RWPE1 (cell line): ENCODE measurements around the gene TTYH2.

Experiments
- CTCF ChIA-PET: fragments of 350-600 bp; sonication (Branson Sonifier 250); formaldehyde crosslinking; extraction: SDS; loops from one replicate; lab custom pipeline; 2021; lab: Yijun Ruan, JAX
- POLR2A ChIA-PET: fragments of 400-600 bp; formaldehyde crosslinking; extraction: SDS; loops from one replicate; lab custom pipeline; 2020; ENCODE audit warnings: antibody characterized with exemption; ENCODE audit not compliant: low non-redundant PET; lab: Yijun Ruan, JAX
- DNase-seq: peaks from one replicate; pipeline ENCODE4 v3.0.0; 2012; ENCODE audit warnings: low spot score
- H3K27ac ChIP-seq: fragments of 450-650 bp; 2 replicates; pipeline ENCODE4 v1.5.1; 2017
- TF ChIP-seq, protein P1 (sequence below): fragments of 450-650 bp; conservative IDR thresholded peaks from 2 replicates; pipeline ENCODE4 v1.5.1; 2017; ENCODE audit warnings: low read depth, mild to moderate bottlenecking

Gene TTYH2, protein sequence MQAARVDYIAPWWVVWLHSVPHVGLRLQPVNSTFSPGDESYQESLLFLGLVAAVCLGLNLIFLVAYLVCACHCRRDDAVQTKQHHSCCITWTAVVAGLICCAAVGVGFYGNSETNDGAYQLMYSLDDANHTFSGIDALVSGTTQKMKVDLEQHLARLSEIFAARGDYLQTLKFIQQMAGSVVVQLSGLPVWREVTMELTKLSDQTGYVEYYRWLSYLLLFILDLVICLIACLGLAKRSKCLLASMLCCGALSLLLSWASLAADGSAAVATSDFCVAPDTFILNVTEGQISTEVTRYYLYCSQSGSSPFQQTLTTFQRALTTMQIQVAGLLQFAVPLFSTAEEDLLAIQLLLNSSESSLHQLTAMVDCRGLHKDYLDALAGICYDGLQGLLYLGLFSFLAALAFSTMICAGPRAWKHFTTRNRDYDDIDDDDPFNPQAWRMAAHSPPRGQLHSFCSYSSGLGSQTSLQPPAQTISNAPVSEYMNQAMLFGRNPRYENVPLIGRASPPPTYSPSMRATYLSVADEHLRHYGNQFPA

DNA sequence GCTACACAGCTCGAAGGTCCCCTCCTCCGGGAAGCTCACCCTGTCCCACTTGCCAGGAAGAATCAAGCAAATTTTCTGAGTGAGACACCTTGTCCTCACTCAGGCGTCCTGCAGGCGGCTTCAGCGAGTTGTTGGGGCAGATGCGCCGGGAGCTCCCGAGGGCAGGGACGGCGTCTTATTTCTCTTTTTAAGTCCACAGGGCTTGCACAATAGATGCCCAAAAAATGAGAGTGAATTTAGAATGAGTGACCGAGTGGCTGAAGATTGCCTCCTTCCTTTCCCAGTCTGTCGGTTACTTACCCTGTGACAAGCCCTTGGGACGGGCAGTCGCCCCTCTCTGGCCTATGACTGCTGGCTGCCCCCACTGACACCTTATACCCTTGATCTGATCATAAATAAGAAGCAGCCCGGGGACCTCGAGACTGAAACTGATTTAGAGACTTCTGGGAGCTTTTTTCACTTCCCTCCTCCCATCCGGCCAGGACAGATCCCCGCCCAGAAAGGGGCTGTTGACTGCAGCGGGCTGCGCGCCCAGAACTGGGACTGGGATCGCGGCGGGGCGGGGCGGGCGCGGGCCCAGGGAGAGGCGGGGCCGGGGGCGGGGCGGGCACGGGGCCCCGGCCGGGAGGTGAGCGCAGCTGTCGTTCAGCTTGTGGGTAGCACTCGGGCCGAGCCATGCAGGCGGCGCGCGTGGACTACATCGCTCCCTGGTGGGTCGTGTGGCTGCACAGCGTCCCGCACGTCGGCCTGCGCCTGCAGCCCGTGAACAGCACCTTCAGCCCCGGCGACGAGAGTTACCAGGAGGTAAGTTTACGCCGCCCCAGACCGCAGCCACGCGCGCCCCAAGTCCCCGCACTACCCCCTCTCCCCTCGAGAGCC, at the start of gene TTYH2:
Gene TTYH2, plus strand, starts transcription at position 659 of the 879 bp plus-strand sequence. Its CDS starts 17 bp downstream, at position 676.
- DNase-seq: peak; percentile 84
- H3K27ac ChIP-seq: peak within 1 kb of the TSS; percentile 86
- ChIA-PET POLR2A (no interaction called here), CTCF (interaction anchor here (0.6 to 0.9 kb wide), 4 partner anchors 10 to 84 kb away, joined by 3 to 4 read pairs (median 4); partner anchors contain the start of gene RPL38)
- TF ChIP-seq, protein P1, sequence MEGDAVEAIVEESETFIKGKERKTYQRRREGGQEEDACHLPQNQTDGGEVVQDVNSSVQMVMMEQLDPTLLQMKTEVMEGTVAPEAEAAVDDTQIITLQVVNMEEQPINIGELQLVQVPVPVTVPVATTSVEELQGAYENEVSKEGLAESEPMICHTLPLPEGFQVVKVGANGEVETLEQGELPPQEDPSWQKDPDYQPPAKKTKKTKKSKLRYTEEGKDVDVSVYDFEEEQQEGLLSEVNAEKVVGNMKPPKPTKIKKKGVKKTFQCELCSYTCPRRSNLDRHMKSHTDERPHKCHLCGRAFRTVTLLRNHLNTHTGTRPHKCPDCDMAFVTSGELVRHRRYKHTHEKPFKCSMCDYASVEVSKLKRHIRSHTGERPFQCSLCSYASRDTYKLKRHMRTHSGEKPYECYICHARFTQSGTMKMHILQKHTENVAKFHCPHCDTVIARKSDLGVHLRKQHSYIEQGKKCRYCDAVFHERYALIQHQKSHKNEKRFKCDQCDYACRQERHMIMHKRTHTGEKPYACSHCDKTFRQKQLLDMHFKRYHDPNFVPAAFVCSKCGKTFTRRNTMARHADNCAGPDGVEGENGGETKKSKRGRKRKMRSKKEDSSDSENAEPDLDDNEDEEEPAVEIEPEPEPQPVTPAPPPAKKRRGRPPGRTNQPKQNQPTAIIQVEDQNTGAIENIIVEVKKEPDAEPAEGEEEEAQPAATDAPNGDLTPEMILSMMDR: peak; percentile 40

DNA sequence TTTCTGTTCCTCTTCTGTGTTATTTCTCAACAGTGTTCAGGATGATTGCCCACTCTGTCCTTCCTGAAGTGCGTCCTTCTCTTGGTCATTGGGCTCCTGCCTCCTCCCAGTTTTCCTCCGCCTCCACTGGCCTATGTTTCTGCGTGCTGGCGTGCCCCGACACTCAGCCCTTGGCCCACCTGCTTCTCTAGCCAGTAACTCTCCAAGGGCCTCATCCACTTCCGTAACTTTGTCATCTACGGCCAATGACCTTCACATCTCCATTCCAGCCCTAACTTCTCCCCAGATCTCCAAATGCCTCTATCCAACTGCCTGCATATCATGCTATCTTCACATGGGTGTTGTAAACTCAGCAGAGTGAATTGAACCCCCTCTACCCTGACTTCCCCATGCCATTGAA, 49.5 kb upstream of the TTYH2 start:
- DNase-seq: no peak
- CTCF ChIA-PET: no interaction called here
- TF ChIP-seq, protein P1: no peak
- no peak overlapping the region for H3K27ac ChIP-seq
- POLR2A ChIA-PET: no interaction called here

DNA sequence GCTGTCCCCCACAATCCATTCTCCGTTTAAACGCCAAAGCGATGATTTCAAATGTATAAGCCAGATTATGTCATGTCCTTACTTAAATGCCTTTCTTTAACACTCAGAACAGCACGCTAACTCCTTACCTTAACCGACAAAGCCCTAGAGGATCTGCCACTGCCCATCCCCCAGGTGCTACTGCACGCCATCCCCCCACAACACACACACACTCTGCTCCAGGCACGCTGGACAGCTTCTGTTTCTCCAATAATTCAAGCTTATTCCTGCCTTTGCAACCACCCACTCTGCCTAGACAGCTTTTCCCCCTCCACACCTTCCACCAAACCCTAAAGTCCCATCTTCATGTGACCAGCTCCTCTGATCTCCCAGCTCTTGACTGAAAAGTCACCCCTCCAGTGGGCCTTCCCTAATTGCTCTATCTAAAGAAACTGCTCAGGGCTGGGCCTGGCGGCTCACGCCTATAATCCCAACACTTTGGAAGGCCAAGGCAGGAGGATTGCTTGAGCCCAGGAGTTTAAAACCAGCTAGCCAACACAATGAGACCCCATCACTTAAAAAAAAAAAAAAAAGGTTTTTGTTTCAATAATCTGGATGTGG, 48.8 kb upstream of the TTYH2 start:
- ChIA-PET CTCF (no interaction called here), POLR2A (no interaction called here)
- H3K27ac ChIP-seq: no peak overlapping the region
- TF ChIP-seq, protein P1: no peak
- DNase-seq: no peak

DNA sequence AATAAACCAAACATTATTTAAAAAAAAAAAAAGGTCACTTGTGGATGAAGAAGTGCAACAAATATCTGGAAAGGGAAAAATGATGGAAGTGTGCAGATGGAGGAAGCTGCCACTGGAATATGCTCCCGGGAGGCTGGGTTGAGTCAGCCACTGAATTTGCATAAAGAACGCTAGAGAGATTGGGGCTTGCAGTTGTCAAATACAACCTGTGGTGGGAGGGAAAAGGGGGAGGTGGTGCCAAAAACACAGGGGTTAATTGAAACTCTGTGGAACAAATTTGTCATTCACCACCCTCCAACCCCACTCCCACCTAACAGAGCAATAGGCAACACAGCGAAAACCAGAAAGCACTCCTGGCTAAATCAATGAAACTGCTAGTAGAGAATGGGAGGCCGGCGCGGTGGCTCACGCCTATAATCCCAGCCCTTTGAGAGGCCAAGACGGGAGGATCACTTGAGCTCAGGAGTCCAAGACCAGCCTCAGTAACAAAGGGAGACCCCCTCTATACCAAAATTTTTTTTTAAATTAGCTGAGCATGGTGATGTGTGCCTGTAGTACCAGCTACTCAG, 47.5 kb upstream of the TTYH2 start:
- TF ChIP-seq, protein P1: no peak
- DNase-seq: no peak
- ChIA-PET CTCF (no interaction called here), POLR2A (no interaction called here)
- H3K27ac ChIP-seq: no peak overlapping the region

DNA sequence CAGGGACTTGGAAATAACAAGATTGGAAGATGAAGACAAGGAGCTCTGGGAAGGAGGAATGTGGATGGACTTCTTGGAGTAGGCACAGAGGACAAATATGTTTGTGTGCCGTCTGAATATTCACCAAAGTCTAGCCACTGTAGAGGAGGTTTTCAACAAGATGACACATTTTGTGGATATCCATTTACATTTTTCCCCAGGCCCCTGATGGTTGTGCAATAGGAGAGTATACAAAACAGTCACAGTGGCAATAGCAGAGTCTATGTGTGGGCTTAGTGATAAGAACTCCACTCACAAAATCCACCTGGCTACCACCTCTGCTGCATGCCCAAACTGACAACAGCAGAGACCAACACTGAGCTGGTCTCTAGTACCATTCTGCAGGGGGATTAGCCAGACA, 42.4 kb upstream of the TTYH2 start:
- no peak overlapping the region for H3K27ac ChIP-seq
- TF ChIP-seq, protein P1: no peak
- DNase-seq: no peak
- POLR2A ChIA-PET: no interaction called here
- CTCF ChIA-PET: no interaction called here
